ENCODE measurements around the gene DLEC1. TPM values are rescaled to one million over a fixed set of nuclear protein-coding genes. Genes with fewer than 3 reads are reported as not detected.

DLEC1 gene
- total and polyA plus RNA-seq, 9 of the 15 experiments (the other 6 are each of a cell fraction or from before 2014, with no cell fraction given), result 0.07 to 0.08 TPM; not detected in 7

DNA sequence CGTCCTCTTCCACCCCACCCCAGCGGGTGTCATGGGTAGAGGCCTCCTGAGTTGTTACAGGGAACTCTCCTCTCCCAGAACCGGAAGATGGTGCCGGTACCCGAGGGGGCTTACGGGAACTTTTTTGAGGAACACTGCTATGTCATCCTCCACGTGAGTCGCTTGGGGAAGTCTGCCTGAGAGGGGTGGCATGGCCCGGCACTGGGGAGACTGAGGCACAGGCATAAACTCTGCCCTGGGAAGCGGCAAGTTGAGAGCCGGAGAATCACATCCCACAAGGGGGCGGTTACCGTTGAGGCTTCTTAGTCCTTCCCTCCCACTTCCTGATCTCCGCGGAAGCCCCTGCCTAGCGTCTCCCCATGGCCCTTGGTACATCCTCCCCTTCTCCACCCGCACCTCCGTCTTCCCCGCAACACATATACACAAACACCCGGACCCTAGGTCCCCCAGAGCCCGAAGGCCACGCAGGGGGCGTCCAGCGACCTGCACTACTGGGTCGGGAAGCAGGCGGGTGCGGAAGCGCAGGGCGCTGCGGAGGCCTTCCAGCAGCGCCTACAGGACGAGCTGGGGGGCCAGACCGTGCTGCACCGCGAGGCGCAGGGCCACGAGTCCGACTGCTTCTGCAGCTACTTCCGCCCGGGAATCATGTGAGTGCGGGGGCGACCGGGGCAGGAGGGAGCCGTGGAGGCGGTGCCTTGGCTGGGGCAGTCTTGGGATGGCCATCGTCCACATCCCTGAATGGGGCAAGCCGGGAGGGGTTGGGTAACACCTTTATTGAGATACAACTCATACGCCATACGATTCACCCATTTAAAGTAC lies 45.0 kb upstream of the DLEC1 start (continued):
- TF ChIP-seq, protein P1, sequence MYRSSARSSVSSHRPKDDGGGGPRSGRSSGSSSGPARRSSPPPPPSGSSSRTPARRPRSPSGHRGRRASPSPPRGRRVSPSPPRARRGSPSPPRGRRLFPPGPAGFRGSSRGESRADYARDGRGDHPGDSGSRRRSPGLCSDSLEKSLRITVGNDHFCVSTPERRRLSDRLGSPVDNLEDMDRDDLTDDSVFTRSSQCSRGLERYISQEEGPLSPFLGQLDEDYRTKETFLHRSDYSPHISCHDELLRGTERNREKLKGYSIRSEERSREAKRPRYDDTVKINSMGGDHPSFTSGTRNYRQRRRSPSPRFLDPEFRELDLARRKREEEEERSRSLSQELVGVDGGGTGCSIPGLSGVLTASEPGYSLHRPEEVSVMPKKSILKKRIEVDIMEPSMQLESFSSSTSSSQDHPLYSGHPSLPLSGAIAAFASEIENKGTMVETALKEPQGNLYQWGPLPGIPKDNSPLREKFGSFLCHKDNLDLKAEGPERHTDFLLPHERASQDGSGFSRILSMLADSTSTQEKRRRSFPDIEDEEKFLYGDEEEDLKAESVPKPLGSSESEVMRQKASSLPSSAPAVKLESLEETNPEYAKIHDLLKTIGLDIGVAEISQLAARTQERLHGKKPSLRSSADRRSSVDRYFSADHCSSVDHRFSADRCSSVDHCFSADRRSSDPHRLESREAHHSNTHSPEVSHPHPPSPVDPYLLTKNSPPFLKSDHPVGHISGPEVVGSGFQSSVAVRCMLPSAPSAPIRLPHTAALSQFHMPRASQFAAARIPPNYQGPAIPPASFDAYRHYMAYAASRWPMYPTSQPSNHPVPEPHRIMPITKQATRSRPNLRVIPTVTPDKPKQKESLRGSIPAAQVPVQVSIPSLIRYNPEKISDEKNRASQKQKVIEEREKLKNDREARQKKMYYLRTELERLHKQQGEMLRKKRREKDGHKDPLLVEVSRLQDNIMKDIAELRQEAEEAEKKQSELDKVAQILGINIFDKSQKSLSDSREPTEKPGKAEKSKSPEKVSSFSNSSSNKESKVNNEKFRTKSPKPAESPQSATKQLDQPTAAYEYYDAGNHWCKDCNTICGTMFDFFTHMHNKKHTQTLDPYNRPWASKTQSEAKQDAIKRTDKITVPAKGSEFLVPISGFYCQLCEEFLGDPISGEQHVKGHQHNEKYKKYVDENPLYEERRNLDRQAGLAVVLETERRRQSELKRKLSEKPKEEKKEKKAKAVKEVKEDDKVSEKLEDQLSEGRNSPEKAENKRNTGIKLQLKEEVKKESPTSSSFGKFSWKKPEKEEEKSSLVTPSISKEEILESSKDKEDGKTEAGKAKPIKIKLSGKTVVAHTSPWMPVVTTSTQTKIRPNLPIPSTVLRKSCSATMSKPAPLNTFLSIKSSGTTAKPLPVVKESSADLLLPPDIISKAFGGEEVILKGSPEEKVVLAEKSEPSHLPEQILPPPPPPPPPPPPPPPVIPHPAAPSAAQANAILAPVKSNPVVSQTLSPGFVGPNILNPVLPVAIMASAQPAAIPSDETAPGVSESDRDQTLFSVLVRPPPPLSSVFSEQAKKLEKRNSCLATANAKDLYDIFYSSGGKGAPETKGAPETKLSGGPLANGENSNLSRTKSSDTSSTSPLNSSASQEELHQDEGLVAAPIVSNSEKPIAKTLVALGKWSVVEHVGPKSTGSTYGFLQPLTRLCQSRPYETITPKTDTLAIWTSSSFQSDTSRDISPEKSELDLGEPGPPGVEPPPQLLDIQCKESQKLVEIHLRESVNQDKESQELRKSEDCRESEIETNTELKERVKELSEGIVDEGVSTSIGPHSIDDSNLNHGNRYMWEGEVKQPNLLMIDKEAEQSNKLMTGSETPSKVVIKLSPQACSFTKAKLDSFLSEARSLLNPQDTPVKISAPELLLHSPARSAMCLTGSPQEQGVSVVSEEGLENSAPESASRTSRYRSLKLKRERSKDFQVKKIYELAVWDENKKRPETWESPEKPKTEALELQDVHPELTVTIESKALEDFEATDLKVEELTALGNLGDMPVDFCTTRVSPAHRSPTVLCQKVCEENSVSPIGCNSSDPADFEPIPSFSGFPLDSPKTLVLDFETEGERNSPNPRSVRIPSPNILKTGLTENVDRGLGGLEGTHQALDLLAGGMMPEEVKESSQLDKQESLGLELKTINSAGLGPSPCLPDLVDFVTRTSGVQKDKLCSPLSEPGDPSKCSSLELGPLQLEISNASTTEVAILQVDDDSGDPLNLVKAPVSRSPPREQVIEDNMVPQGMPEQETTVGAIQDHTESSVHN (IDR thresholded peaks at IDR 0.05; ENCODE audit: borderline replicate concordance in 1 of 2, low read depth in 1 of 2), result peak in 1 of 2 experiments; percentile 14; a peak in 1 of 4 replicates
- TF ChIP-seq KLF6 (CRISPR knock-in tag; IDR thresholded peaks at IDR 0.05; ENCODE audit: borderline replicate concordance) (no peak), NCOA1 (IDR thresholded peaks at IDR 0.05; ENCODE audit: low read depth) (peak; percentile 90), BDP1 (IDR thresholded peaks at IDR 0.05; ENCODE audit: insufficient read depth, insufficient read length) (no peak), PTTG1 (tag; IDR thresholded peaks at IDR 0.05; ENCODE audit: low read depth) (no peak), TCF7 (IDR thresholded peaks at IDR 0.05; ENCODE audit: borderline replicate concordance) (no peak), ZNF12 (CRISPR knock-in tag; IDR thresholded peaks at IDR 0.05) (0 out of 2 replicates have a peak, but pooled peaks have one; percentile 40), SRSF1 (IDR thresholded peaks at IDR 0.05; ENCODE audit: low read depth, low read length) (no peak), KHSRP (IDR thresholded peaks at IDR 0.05) (no peak), HDAC8 (tag; IDR thresholded peaks at IDR 0.05) (peak; percentile 83; the same call in 1 of the 2 replicates), GATA2 (CRISPR knock-in tag; IDR thresholded peaks at IDR 0.05) (no peak), MTA1 (IDR thresholded peaks at IDR 0.05; ENCODE audit: borderline replicate concordance) (peak; percentile 53; the same call in 1 of the 2 replicates), LEF1 (IDR thresholded peaks at IDR 0.05) (peak; percentile 64; the same call in 1 of the 2 replicates)
- TF ChIP-seq, protein P2, sequence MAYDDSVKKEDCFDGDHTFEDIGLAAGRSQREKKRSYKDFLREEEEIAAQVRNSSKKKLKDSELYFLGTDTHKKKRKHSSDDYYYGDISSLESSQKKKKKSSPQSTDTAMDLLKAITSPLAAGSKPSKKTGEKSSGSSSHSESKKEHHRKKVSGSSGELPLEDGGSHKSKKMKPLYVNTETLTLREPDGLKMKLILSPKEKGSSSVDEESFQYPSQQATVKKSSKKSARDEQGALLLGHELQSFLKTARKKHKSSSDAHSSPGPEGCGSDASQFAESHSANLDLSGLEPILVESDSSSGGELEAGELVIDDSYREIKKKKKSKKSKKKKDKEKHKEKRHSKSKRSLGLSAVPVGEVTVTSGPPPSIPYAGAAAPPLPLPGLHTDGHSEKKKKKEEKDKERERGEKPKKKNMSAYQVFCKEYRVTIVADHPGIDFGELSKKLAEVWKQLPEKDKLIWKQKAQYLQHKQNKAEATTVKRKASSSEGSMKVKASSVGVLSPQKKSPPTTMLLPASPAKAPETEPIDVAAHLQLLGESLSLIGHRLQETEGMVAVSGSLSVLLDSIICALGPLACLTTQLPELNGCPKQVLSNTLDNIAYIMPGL (CRISPR knock-in tag; IDR thresholded peaks at IDR 0.05), result 0 out of 2 replicates have a peak, but pooled peaks have one; percentile 53
